Measurements from ENCODE around the gene ITGAE. TPM values are rescaled to one million over a fixed set of nuclear protein-coding genes. Genes with fewer than 3 reads are reported as not detected.

ITGAE gene
- polyA plus RNA-seq, 2 of the 4 experiments (the other 2 are of a cell fraction) = 154 to 156 TPM

DNA sequence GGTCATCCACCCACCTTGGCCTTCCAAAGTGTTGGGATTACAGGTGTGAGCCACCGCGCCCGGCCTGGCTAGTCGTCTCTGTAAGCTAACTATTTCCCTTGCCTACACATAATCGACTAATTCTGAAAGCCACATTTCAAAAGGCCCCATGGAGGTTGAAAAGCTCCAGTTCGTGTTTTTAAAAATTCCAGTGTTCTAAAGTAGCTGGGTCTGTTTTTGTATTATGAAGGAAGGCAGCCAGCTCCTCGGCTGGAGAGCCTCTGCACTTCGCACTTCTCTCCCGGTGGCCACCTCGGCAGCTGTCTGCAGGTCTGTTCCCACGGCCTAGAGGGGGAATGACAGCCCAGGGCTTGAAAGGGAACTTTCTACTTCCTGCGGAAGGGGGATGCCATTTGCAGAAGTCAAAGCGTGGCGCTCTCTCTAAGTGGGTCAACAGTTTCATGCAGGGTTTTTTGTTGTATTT is 60.3 kb downstream of the ITGAE start (continued):
- TF ChIP-seq CHD2 (IDR thresholded peaks at IDR 0.05; ENCODE audit: low read length, partially characterized antibody) = no peak

DNA sequence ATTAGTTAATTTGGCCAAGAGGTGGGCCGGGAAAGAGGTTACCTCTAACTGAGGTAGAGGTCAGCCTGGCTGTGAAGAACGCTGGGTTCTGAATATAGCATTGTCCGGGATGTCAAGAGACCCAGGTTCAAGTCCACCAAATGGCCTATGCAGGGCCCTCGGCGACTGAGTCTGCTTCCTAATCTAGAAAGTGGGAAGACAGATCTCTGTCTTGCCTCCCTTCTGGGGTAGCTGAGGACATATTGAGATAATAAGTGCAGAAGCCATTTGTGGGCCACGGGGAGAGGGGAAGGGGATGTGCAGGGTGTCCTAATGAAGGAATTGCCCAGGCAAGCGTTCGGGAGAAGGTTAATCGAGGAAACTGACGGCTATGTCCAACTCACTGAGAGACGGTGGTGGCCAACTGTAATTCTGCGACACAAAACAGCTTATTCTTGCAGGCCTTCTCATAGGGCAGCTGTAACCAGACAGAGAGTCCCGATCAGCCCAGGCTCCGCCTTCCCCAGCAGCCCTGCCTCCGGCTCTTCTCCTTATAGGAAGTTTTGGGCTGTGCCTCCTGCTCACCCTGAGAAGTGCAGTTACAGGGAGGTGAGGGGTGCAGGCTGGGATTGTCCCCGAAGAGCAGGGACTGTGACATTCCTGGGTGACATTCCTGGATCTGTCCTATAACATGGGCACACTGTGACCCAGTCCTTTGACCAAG is 61.4 kb downstream of the ITGAE start:
- FAIRE-seq = no peak
- CTCF ChIA-PET = interaction anchor here (0.5 to 16.3 kb wide), 21 partner anchors 9 to 718 kb away, joined by 3 to 491 read pairs (median 57); partner anchors contain the start of genes ATP2A3, HASPIN, ITGAE and NCBP3
- no peak for ATAC-seq
- no peak overlapping the region; a peak in 1 of 6 replicates for H3K27ac ChIP-seq
- DNase-seq (ENCODE audit: low read depth in 1 of 2, low spot score in 1 of 2) = no peak
- H3K4me1 ChIP-seq = peaks cover 8% of the 10 kb centered on the region; the same call in 2 of the 3 replicates
- no peak overlapping the region for H3K4me2 ChIP-seq
- H3K9me3 ChIP-seq = no peaks in the 10 kb centered on the region
- TF ChIP-seq, protein P1, sequence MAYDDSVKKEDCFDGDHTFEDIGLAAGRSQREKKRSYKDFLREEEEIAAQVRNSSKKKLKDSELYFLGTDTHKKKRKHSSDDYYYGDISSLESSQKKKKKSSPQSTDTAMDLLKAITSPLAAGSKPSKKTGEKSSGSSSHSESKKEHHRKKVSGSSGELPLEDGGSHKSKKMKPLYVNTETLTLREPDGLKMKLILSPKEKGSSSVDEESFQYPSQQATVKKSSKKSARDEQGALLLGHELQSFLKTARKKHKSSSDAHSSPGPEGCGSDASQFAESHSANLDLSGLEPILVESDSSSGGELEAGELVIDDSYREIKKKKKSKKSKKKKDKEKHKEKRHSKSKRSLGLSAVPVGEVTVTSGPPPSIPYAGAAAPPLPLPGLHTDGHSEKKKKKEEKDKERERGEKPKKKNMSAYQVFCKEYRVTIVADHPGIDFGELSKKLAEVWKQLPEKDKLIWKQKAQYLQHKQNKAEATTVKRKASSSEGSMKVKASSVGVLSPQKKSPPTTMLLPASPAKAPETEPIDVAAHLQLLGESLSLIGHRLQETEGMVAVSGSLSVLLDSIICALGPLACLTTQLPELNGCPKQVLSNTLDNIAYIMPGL (CRISPR knock-in tag; IDR thresholded peaks at IDR 0.05; ENCODE audit: borderline replicate concordance) = no peak
- TF ChIP-seq TFCP2L1 (CRISPR knock-in tag; IDR thresholded peaks at IDR 0.05) (no peak), ZSCAN20 (CRISPR knock-in tag; IDR thresholded peaks at IDR 0.05) (no peak), ZNF302 (CRISPR knock-in tag; IDR thresholded peaks at IDR 0.05) (no peak), CBX2 (IDR thresholded peaks at IDR 0.05; ENCODE audit: borderline replicate concordance, low read depth) (no peak), HOXB5 (CRISPR knock-in tag; IDR thresholded peaks at IDR 0.05) (no peak), NR3C1 (IDR thresholded peaks at IDR 0.05) (no peak), ZFP36 (IDR thresholded peaks at IDR 0.05; ENCODE audit: borderline replicate concordance, partially characterized antibody) (no peak), HOXB13 (CRISPR knock-in tag; IDR thresholded peaks at IDR 0.05; ENCODE audit: low read depth) (no peak)
- TF ChIP-seq, protein P2, sequence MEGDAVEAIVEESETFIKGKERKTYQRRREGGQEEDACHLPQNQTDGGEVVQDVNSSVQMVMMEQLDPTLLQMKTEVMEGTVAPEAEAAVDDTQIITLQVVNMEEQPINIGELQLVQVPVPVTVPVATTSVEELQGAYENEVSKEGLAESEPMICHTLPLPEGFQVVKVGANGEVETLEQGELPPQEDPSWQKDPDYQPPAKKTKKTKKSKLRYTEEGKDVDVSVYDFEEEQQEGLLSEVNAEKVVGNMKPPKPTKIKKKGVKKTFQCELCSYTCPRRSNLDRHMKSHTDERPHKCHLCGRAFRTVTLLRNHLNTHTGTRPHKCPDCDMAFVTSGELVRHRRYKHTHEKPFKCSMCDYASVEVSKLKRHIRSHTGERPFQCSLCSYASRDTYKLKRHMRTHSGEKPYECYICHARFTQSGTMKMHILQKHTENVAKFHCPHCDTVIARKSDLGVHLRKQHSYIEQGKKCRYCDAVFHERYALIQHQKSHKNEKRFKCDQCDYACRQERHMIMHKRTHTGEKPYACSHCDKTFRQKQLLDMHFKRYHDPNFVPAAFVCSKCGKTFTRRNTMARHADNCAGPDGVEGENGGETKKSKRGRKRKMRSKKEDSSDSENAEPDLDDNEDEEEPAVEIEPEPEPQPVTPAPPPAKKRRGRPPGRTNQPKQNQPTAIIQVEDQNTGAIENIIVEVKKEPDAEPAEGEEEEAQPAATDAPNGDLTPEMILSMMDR (IDR thresholded peaks at IDR 0.05) = no peak
- WGBS (ENCODE audit: missing lambda C conversion rate) = 75% methylated on average over 16 of the region's 16 CpGs
- no peak overlapping the region for H3K4me3 ChIP-seq
- POLR2A ChIA-PET = no interaction called here

DNA sequence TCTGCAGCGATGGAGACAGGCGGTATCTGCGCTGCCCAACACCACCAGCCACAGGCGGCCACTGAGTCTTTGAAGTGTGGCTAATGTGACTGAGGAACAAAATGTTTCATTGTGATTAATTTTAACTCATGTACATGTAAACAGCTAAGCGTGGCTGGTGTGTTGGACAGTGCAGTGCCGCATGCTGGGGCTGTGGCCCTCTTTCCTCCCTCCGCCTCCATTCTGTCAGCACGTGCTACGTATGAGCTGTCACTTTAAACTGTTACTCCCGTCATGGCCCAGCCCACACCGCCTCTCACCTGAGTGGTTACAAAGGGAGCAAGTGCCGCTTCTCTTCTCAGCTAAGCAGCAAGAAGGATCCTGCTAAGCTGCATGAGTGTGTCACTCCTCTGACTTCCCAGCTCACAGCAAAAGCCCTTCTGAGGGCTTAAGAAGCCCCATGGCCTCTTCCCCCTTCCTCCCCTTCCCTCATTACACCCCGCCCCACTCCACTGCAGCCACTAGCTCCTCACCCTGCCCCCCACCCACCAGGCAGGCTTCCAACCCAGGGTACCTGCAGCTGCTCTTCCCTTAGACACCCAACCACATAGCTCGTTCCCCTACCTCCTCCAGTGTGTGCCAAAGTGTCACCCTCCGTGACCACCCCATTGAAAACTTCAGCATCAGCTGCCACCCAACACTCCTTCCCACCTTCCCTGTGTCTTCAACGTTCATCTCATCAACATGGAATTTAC is 62.3 kb downstream of the ITGAE start:
- Histone ChIP-seq H3K9me3 (no peaks in the 10 kb centered on the region), H3K4me2 (no peak overlapping the region), H3K27ac (peak overlapping the region in 1 of 2 experiments; percentile 25; a peak in 1 of 6 replicates), H3K4me1 (peaks cover 3% of the 10 kb centered on the region; the same call in 1 of the 3 replicates), H3K4me3 (no peak overlapping the region)
- 0 out of 6 replicates have a peak, but pooled peaks of 1 of the 2 experiments have one; percentile 10 for ATAC-seq
- DNase-seq (ENCODE audit: low read depth in 1 of 2, low spot score in 1 of 2) = no peak
- 70% methylated on average over 16 of the region's 16 CpGs for WGBS (ENCODE audit: missing lambda C conversion rate)
- CTCF ChIA-PET = interaction anchor here (0.5 to 16.3 kb wide), 36 partner anchors 8 to 717 kb away, joined by 3 to 491 read pairs (median 10); partner anchors contain the start of genes ATP2A3, HASPIN, ITGAE and NCBP3
- FAIRE-seq = no peak
- POLR2A ChIA-PET = interaction anchor here (0.9 to 1.6 kb wide), 3 partner anchors 15 to 107 kb away, joined by 4 to 6 read pairs (median 4); partner anchors contain the start of gene HASPIN
- TF ChIP-seq, protein P3, sequence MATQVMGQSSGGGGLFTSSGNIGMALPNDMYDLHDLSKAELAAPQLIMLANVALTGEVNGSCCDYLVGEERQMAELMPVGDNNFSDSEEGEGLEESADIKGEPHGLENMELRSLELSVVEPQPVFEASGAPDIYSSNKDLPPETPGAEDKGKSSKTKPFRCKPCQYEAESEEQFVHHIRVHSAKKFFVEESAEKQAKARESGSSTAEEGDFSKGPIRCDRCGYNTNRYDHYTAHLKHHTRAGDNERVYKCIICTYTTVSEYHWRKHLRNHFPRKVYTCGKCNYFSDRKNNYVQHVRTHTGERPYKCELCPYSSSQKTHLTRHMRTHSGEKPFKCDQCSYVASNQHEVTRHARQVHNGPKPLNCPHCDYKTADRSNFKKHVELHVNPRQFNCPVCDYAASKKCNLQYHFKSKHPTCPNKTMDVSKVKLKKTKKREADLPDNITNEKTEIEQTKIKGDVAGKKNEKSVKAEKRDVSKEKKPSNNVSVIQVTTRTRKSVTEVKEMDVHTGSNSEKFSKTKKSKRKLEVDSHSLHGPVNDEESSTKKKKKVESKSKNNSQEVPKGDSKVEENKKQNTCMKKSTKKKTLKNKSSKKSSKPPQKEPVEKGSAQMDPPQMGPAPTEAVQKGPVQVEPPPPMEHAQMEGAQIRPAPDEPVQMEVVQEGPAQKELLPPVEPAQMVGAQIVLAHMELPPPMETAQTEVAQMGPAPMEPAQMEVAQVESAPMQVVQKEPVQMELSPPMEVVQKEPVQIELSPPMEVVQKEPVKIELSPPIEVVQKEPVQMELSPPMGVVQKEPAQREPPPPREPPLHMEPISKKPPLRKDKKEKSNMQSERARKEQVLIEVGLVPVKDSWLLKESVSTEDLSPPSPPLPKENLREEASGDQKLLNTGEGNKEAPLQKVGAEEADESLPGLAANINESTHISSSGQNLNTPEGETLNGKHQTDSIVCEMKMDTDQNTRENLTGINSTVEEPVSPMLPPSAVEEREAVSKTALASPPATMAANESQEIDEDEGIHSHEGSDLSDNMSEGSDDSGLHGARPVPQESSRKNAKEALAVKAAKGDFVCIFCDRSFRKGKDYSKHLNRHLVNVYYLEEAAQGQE (IDR thresholded peaks at IDR 0.05) = no peak
- TF ChIP-seq CHD2 (IDR thresholded peaks at IDR 0.05; ENCODE audit: low read length, partially characterized antibody) = no peak
- TF ChIP-seq RFX5 (IDR thresholded peaks at IDR 0.05) = no peak
- TF ChIP-seq, protein P4, sequence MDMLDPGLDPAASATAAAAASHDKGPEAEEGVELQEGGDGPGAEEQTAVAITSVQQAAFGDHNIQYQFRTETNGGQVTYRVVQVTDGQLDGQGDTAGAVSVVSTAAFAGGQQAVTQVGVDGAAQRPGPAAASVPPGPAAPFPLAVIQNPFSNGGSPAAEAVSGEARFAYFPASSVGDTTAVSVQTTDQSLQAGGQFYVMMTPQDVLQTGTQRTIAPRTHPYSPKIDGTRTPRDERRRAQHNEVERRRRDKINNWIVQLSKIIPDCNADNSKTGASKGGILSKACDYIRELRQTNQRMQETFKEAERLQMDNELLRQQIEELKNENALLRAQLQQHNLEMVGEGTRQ (IDR thresholded peaks at IDR 0.05) = no peak
- no peak for TF ChIP-seq SREBF2 (IDR thresholded peaks at IDR 0.05)
- no peak for TF ChIP-seq RNF2 (IDR thresholded peaks at IDR 0.05; ENCODE audit: borderline replicate concordance, low read depth)
- TF ChIP-seq, protein P5, sequence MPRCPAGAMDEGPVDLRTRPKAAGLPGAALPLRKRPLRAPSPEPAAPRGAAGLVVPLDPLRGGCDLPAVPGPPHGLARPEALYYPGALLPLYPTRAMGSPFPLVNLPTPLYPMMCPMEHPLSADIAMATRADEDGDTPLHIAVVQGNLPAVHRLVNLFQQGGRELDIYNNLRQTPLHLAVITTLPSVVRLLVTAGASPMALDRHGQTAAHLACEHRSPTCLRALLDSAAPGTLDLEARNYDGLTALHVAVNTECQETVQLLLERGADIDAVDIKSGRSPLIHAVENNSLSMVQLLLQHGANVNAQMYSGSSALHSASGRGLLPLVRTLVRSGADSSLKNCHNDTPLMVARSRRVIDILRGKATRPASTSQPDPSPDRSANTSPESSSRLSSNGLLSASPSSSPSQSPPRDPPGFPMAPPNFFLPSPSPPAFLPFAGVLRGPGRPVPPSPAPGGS (IDR thresholded peaks at IDR 0.05) = no peak
- TF ChIP-seq RAD21 (conservative IDR thresholded peaks at IDR 0.05 in 1 of 2, IDR thresholded peaks at IDR 0.05 in 1 of 2) = no peak
- no peak for TF ChIP-seq ZC3H11A (IDR thresholded peaks at IDR 0.05)
- TF ChIP-seq, protein P6, sequence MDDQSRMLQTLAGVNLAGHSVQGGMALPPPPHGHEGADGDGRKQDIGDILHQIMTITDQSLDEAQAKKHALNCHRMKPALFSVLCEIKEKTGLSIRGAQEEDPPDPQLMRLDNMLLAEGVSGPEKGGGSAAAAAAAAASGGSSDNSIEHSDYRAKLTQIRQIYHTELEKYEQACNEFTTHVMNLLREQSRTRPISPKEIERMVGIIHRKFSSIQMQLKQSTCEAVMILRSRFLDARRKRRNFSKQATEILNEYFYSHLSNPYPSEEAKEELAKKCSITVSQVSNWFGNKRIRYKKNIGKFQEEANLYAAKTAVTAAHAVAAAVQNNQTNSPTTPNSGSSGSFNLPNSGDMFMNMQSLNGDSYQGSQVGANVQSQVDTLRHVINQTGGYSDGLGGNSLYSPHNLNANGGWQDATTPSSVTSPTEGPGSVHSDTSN (IDR thresholded peaks at IDR 0.05) = no peak

All from A549 (cell line).